ENCODE results near the gene ZSWIM1. TPM values are rescaled to one million over a fixed set of nuclear protein-coding genes. Genes with fewer than 3 reads are reported as not detected.

Gene ZSWIM1
- total RNA-seq, 1 experiment from 2014 or later = 13.4 TPM

DNA sequence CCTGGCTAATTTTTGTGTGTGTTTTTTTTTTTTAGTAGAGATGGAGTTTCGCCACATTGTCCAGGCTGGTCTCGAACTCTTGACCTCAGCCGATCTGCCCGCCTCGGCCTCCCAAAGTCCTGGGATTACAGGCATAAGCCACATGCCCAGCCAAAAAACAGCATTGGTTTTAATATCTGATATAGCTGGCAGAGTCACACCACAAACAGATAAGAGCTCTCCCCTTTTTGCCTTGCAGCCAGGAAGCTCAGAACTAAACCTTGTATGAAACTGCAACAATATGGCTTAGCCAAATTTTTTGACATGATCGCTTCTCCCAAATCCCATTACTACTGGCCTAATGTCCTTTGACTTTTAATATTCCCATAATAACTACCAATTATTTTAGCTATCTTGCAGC is 28.7 kb upstream of the ZSWIM1 start:
- TF ChIP-seq POLR2AphosphoS5 (IDR thresholded peaks at IDR 0.05; ENCODE audit: low read depth, low read length) = no peak
- TF ChIP-seq SIN3A (IDR thresholded peaks at IDR 0.05; ENCODE audit: borderline replicate concordance, insufficient read depth, low read depth, low read length) = no peak
- no peak for TF ChIP-seq TCF7L2 (IDR thresholded peaks at IDR 0.05; ENCODE audit: low read depth, low read length)
- TF ChIP-seq, protein P1, sequence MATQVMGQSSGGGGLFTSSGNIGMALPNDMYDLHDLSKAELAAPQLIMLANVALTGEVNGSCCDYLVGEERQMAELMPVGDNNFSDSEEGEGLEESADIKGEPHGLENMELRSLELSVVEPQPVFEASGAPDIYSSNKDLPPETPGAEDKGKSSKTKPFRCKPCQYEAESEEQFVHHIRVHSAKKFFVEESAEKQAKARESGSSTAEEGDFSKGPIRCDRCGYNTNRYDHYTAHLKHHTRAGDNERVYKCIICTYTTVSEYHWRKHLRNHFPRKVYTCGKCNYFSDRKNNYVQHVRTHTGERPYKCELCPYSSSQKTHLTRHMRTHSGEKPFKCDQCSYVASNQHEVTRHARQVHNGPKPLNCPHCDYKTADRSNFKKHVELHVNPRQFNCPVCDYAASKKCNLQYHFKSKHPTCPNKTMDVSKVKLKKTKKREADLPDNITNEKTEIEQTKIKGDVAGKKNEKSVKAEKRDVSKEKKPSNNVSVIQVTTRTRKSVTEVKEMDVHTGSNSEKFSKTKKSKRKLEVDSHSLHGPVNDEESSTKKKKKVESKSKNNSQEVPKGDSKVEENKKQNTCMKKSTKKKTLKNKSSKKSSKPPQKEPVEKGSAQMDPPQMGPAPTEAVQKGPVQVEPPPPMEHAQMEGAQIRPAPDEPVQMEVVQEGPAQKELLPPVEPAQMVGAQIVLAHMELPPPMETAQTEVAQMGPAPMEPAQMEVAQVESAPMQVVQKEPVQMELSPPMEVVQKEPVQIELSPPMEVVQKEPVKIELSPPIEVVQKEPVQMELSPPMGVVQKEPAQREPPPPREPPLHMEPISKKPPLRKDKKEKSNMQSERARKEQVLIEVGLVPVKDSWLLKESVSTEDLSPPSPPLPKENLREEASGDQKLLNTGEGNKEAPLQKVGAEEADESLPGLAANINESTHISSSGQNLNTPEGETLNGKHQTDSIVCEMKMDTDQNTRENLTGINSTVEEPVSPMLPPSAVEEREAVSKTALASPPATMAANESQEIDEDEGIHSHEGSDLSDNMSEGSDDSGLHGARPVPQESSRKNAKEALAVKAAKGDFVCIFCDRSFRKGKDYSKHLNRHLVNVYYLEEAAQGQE (IDR thresholded peaks at IDR 0.05; ENCODE audit: insufficient read depth in 1 of 2, low read depth in 2 of 2, low read length in 1 of 2) = no peak
- TF ChIP-seq, protein P2, sequence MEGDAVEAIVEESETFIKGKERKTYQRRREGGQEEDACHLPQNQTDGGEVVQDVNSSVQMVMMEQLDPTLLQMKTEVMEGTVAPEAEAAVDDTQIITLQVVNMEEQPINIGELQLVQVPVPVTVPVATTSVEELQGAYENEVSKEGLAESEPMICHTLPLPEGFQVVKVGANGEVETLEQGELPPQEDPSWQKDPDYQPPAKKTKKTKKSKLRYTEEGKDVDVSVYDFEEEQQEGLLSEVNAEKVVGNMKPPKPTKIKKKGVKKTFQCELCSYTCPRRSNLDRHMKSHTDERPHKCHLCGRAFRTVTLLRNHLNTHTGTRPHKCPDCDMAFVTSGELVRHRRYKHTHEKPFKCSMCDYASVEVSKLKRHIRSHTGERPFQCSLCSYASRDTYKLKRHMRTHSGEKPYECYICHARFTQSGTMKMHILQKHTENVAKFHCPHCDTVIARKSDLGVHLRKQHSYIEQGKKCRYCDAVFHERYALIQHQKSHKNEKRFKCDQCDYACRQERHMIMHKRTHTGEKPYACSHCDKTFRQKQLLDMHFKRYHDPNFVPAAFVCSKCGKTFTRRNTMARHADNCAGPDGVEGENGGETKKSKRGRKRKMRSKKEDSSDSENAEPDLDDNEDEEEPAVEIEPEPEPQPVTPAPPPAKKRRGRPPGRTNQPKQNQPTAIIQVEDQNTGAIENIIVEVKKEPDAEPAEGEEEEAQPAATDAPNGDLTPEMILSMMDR (IDR thresholded peaks at IDR 0.05) = no peak
- DNase-seq (ENCODE audit: low read depth, low spot score) (no peak), ATAC-seq (no peak)
- CTCF ChIA-PET = interaction anchor here (0.7 kb wide), 1 partner anchor 53 kb away, joined by 3 read pairs; no protein-coding TSS in a partner anchor
- Histone ChIP-seq H3K4me1 (ENCODE audit: control insufficient read depth, insufficient read depth, low read length) (peaks cover 7% of the 10 kb centered on the region), H3K36me3 (ENCODE audit: control insufficient read depth, insufficient read depth, low read length) (no peaks in the 10 kb centered on the region; the same call in none of the 2 replicates), H3K27me3 (ENCODE audit: control insufficient read depth, insufficient read depth, low read length) (no peaks in the 10 kb centered on the region), H3K27ac (ENCODE audit: low read length) (no peak overlapping the region), H3K9me3 (ENCODE audit: control insufficient read depth, insufficient read depth, low read depth, low read length) (no peaks in the 10 kb centered on the region), H3K4me3 (ENCODE audit: low read depth in 2 of 2, low read length in 2 of 2) (no peak overlapping the region)
- POLR2A ChIA-PET = no interaction called here
- intact Hi-C loops (cut with micrococcal nuclease; ENCODE audit: unreplicated experiment) (no loop called here), in situ Hi-C loops (cut with HindIII; ENCODE audit: low pct_unique_long_range_greater_than_20kb, low sequenced_read_pairs) (no loop called here)
- no TSS peak for BruUV-seq (replicated peaks)

DNA sequence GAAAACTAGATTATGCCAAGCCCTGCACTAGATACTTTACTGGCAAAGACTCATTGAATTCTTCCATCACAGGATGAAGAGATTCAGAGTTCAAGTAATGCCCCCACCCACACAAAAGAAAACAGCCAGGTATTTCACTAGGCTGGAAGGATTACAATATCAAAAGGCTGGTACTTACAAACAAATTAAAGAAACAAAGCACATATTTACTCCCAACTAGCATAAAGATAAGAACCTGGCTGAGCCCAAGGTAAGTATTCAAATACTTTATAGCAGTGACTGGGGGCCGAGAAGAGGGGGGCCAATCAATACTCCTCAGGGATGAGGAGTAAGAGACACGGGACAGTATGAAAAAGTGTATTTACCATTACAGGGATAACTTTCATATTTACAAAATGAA is 27.5 kb upstream of the ZSWIM1 start:
- CTCF ChIA-PET = no interaction called here
- ATAC-seq (no peak), DNase-seq (ENCODE audit: low read depth, low spot score) (no peak)
- BruUV-seq (replicated peaks) = no TSS peak
- Histone ChIP-seq H3K9me3 (ENCODE audit: control insufficient read depth, insufficient read depth, low read depth, low read length) (no peaks in the 10 kb centered on the region), H3K36me3 (ENCODE audit: control insufficient read depth, insufficient read depth, low read length) (no peaks in the 10 kb centered on the region; the same call in none of the 2 replicates), H3K4me3 (ENCODE audit: low read depth in 2 of 2, low read length in 2 of 2) (no peak overlapping the region), H3K4me1 (ENCODE audit: control insufficient read depth, insufficient read depth, low read length) (peaks cover 10% of the 10 kb centered on the region), H3K27ac (ENCODE audit: low read length) (no peak overlapping the region), H3K27me3 (ENCODE audit: control insufficient read depth, insufficient read depth, low read length) (no peaks in the 10 kb centered on the region)
- POLR2A ChIA-PET = no interaction called here
- intact Hi-C loops (cut with micrococcal nuclease; ENCODE audit: unreplicated experiment) (no loop called here), in situ Hi-C loops (cut with HindIII; ENCODE audit: low pct_unique_long_range_greater_than_20kb, low sequenced_read_pairs) (no loop called here)
- no peak for TF ChIP-seq POLR2AphosphoS5 (IDR thresholded peaks at IDR 0.05; ENCODE audit: low read depth, low read length)
- no peak for TF ChIP-seq TCF7L2 (IDR thresholded peaks at IDR 0.05; ENCODE audit: low read depth, low read length)
- TF ChIP-seq SIN3A (IDR thresholded peaks at IDR 0.05; ENCODE audit: borderline replicate concordance, insufficient read depth, low read depth, low read length) = no peak
- TF ChIP-seq, protein P2 (IDR thresholded peaks at IDR 0.05) = no peak

Measured in Panc1 (cell line).